A549 (cell line): ENCODE measurements around the gene PTTG1IP. TPM values are rescaled to one million over a fixed set of nuclear protein-coding genes. Genes with fewer than 3 reads are reported as not detected.

Source experiments
- ATAC-seq, 2 experiments: fragments of 200-7000 bp in 1 of 2; fragments of >200 bp in 1 of 2; cut with Nextera tagmentation in 1 of 2; cut with Tn5 transposase in 1 of 2; 3 replicates each; pipeline versions ENCODE4 v1.8.0 to v1.9.1; 2018 to 2020; ENCODE audit warnings: mild to moderate bottlenecking in 1 of 2, moderate library complexity in 1 of 2
- CTCF ChIA-PET: fragments of 300-600 bp; sonication (Branson Sonifier 250); formaldehyde crosslinking; extraction: SDS; loops from one replicate; lab custom pipeline; 2021; ENCODE audit warnings: antibody characterized with exemption, inconsistent platforms; lab: Yijun Ruan, JAX
- POLR2A ChIA-PET: fragments of 350-600 bp; formaldehyde crosslinking; extraction: SDS; loops from one replicate; lab custom pipeline; 2021; ENCODE audit warnings: antibody characterized with exemption, inconsistent platforms; lab: Yijun Ruan, JAX
- DNase-seq, 2 experiments: peaks; one replicate each; pipeline versions ENCODE4 v3.0.0 to v3.0.0-alpha.2; 2011 to 2016; ENCODE audit warnings: low read depth in 1 of 2, low spot score in 1 of 2
- FAIRE-seq: peaks from 2 replicates; lab custom pipeline; 2011; peaks lifted over from hg19 to GRCh38; lab: Jason Lieb, UNC
- H3K27ac ChIP-seq, 2 experiments: fragments of >200 bp; sonication (Bioruptor Twin); formaldehyde crosslinking; 3 replicates each; pipeline ENCODE4 v1.5.1; 2016 to 2017
- H3K4me1 ChIP-seq: fragments of >200 bp; sonication (Bioruptor Twin); formaldehyde crosslinking; 3 replicates; pipeline ENCODE4 v1.6.1; 2016
- H3K4me2 ChIP-seq: fragments of >200 bp; sonication (Bioruptor Twin); formaldehyde crosslinking; 3 replicates; pipeline ENCODE4 v1.6.1; 2016
- H3K4me3 ChIP-seq: fragments of >200 bp; sonication (Bioruptor Twin); formaldehyde crosslinking; 3 replicates; pipeline ENCODE4 v1.5.1; 2016
- H3K9me3 ChIP-seq: fragments of >200 bp; sonication (Bioruptor Twin); formaldehyde crosslinking; 3 replicates; pipeline ENCODE4 v1.6.1; 2016
- ATOH8 ChIP-seq: fragments of 250-450 bp; sonication (Bioruptor Pico); IDR thresholded peaks from 2 replicates; pipeline ENCODE4 v1.5.0; 2020; ENCODE audit warnings: low read depth, mild to moderate bottlenecking, moderate library complexity
- CBX2 ChIP-seq: fragments of 200-600 bp; sonication (generic); IDR thresholded peaks from 2 replicates; pipeline ENCODE4 v1.6.1; 2016; ENCODE audit warnings: low read depth, mild to moderate bottlenecking, borderline replicate concordance
- CBX8 ChIP-seq: fragments of 200-600 bp; sonication (generic); IDR thresholded peaks from 2 replicates; pipeline ENCODE4 v1.6.1; 2016
- CEBPB ChIP-seq, 2 experiments: fragments of >200 bp in 1 of 2; sonication (Bioruptor Twin) in 1 of 2; formaldehyde crosslinking in 1 of 2; IDR thresholded peaks; 2 replicates each; pipeline ENCODE4 v1.6.1; 2012 to 2016
- CHD4 ChIP-seq: fragments of 200-600 bp; sonication (generic); IDR thresholded peaks from 2 replicates; pipeline ENCODE4 v1.6.1; 2016; ENCODE audit warnings: antibody characterized with exemption, mild to moderate bottlenecking, borderline replicate concordance
- CTCF ChIP-seq: fragments of >200 bp; sonication (Bioruptor Twin); formaldehyde crosslinking; IDR thresholded peaks from 3 replicates; pipeline ENCODE4 v1.5.1; 2016
- E2F6 ChIP-seq: IDR thresholded peaks from 2 replicates; pipeline ENCODE4 v1.6.1; 2012; ENCODE audit warnings: low read depth, borderline replicate concordance
- EHMT2 ChIP-seq: fragments of 200-600 bp; sonication (generic); IDR thresholded peaks from 2 replicates; pipeline ENCODE4 v1.6.1; 2016; ENCODE audit warnings: antibody characterized with exemption, low read depth, mild to moderate bottlenecking, moderate library complexity
- EP300 ChIP-seq, 2 experiments: fragments of >200 bp; sonication (Bioruptor Twin); formaldehyde crosslinking; IDR thresholded peaks; 2 replicates in 1 of 2; 3 replicates in 1 of 2; pipeline ENCODE4 v1.6.1; 2016 to 2017
- ESRRA ChIP-seq: fragments of 150-350 bp; IDR thresholded peaks from 2 replicates; pipeline ENCODE4 v1.6.1; 2014; ENCODE audit warnings: mild to moderate bottlenecking, low read length, borderline replicate concordance
- FOSB ChIP-seq: fragments of 250-450 bp; sonication (Bioruptor Pico); IDR thresholded peaks from 2 replicates; pipeline ENCODE4 v1.5.0; 2020; ENCODE audit warnings: mild to moderate bottlenecking, moderate library complexity
- GATA3 ChIP-seq: IDR thresholded peaks from 2 replicates; pipeline ENCODE4 v1.6.1; 2012; ENCODE audit warnings: borderline replicate concordance
- HDAC2 ChIP-seq: fragments of 200-600 bp; sonication (generic); IDR thresholded peaks from 2 replicates; pipeline ENCODE4 v1.6.1; 2016
- HEYL ChIP-seq: fragments of 250-450 bp; sonication (Bioruptor Pico); IDR thresholded peaks from 2 replicates; pipeline ENCODE4 v1.8.0; 2021; ENCODE audit warnings: mild to moderate bottlenecking, moderate library complexity
- HOXA7 ChIP-seq: fragments of 250-450 bp; sonication (Bioruptor Pico); IDR thresholded peaks from 2 replicates; pipeline ENCODE4 v1.5.0; 2020; ENCODE audit warnings: mild to moderate bottlenecking, moderate library complexity
- JUN ChIP-seq, 2 experiments: fragments of >200 bp; sonication (Bioruptor Twin); formaldehyde crosslinking; IDR thresholded peaks; 2 replicates in 1 of 2; 3 replicates in 1 of 2; pipeline ENCODE4 v1.6.1; 2016 to 2017
- KDM5A ChIP-seq: fragments of 200-600 bp; sonication (generic); IDR thresholded peaks from 2 replicates; pipeline ENCODE4 v1.6.1; 2016; ENCODE audit warnings: antibody characterized with exemption, mild to moderate bottlenecking
- MAFK ChIP-seq: fragments of 450-650 bp; IDR thresholded peaks from 2 replicates; pipeline ENCODE4 v1.6.1; 2014; ENCODE audit not compliant: partially characterized antibody
- MYC ChIP-seq: IDR thresholded peaks from 2 replicates; pipeline ENCODE4 v1.6.1; 2012; ENCODE audit warnings: mild to moderate bottlenecking, inconsistent platforms, low read length, improper control_type of control experiment, borderline replicate concordance
- NR3C1 ChIP-seq: fragments of >200 bp; sonication (Bioruptor Twin); formaldehyde crosslinking; IDR thresholded peaks from 3 replicates; pipeline ENCODE4 v1.6.1; 2017
- PHF8 ChIP-seq: fragments of 200-600 bp; sonication (generic); IDR thresholded peaks from 2 replicates; pipeline ENCODE4 v1.6.1; 2016; ENCODE audit warnings: low read depth, mild to moderate bottlenecking, antibody characterized with exemption, moderate library complexity, borderline replicate concordance
- RAD21 ChIP-seq, 2 experiments: fragments of >200 bp in 1 of 2; sonication (Bioruptor Twin) in 1 of 2; formaldehyde crosslinking in 1 of 2; IDR thresholded peaks in 1 of 2; conservative IDR thresholded peaks in 1 of 2; 2 replicates in 1 of 2; 3 replicates in 1 of 2; pipeline ENCODE4 v1.6.1; 2012 to 2018; ENCODE audit warnings: inconsistent platforms in 1 of 2
- RCOR1 ChIP-seq: fragments of 150-350 bp; IDR thresholded peaks from 2 replicates; pipeline ENCODE4 v1.6.1; 2014; ENCODE audit warnings: antibody characterized with exemption, low read length, low read depth
- REST ChIP-seq: fragments of 200-600 bp; sonication (generic); IDR thresholded peaks from 2 replicates; pipeline ENCODE4 v1.6.1; 2016; ENCODE audit warnings: antibody characterized with exemption, mild to moderate bottlenecking, moderate library complexity
- RNF2 ChIP-seq: fragments of 200-600 bp; sonication (generic); IDR thresholded peaks from 2 replicates; pipeline ENCODE4 v1.6.1; 2016; ENCODE audit warnings: low read depth, mild to moderate bottlenecking, antibody characterized with exemption, moderate library complexity, borderline replicate concordance
- SMC3 ChIP-seq: fragments of >200 bp; sonication (Bioruptor Twin); formaldehyde crosslinking; IDR thresholded peaks from 3 replicates; pipeline ENCODE4 v1.6.1; 2018; ENCODE audit warnings: inconsistent platforms
- TFCP2L1 ChIP-seq: fragments of 250-450 bp; sonication (Bioruptor Pico); IDR thresholded peaks from 2 replicates; pipeline ENCODE4 v1.5.0; 2021; ENCODE audit warnings: mild to moderate bottlenecking
- TP53 ChIP-seq: fragments of 250-450 bp; sonication (Bioruptor Pico); IDR thresholded peaks from 2 replicates; pipeline ENCODE4 v1.5.0; 2021; ENCODE audit warnings: mild to moderate bottlenecking, moderate library complexity
- USF2 ChIP-seq: fragments of 450-650 bp; IDR thresholded peaks from 2 replicates; pipeline ENCODE4 v1.6.1; 2014; ENCODE audit warnings: antibody characterized with exemption
- ZC3H11A ChIP-seq: fragments of 450-650 bp; IDR thresholded peaks from 2 replicates; pipeline ENCODE4 v1.6.1; 2014; ENCODE audit warnings: antibody characterized with exemption, mild to moderate bottlenecking
- WGBS: methylation state at CpG from one replicate; pipeline ENCODE4 v1.1.6; 2017; ENCODE audit errors: missing lambda C conversion rate; 5-methylcytosine and 5-hydroxymethylcytosine counted together
- polyA plus RNA-seq, 4 experiments: library from polyadenylated mRNA; depleted of rRNA in 3 of 4; stranded (reverse); fragments of >200 nt; fragmentation: RNase III in 1 of 4; extraction: RNeasy Plus Mini Kit Qiagen cat#74134 plus additional on column Dnase treatment in 1 of 4; gene quantifications; 2 replicates in 3 of 4; 3 replicates in 1 of 4; pipeline ENCODE4 v1.2.3, GENCODE V29; 2011 to 2017

Gene PTTG1IP
- polyA plus RNA-seq, 2 of the 4 experiments (the other 2 are of a cell fraction), result 98.7 to 99.4 TPM

GRCh38 chr21:44813727-44814126 is 59.8 kb downstream of the PTTG1IP start:
- no peak overlapping the region for H3K27ac ChIP-seq
- DNase-seq (no peak), ATAC-seq (no peak), FAIRE-seq (no peak)
- H3K4me1 ChIP-seq, result peaks cover 9% of the 10 kb centered on the region; the same call in 2 of the 3 replicates
- CTCF ChIA-PET, result interaction anchor here (1.2 kb wide), 1 partner anchor 13 kb away, joined by 3 read pairs; no protein-coding TSS in a partner anchor
- H3K4me3 ChIP-seq, result no peak overlapping the region
- 94% methylated on average over 8 of the region's 18 CpGs for WGBS
- no peaks in the 10 kb centered on the region for H3K9me3 ChIP-seq
- TF ChIP-seq EHMT2 (no peak), MYC (no peak), ZC3H11A (no peak), RAD21 (conservative IDR thresholded peaks at IDR 0.05 in 1 of 2, IDR thresholded peaks at IDR 0.05 in 1 of 2) (no peak), EP300 (IDR thresholded peaks at IDR 0.05) (no peak), TP53 (CRISPR knock-in tag) (no peak), CEBPB (IDR thresholded peaks at IDR 0.05) (no peak), HEYL (CRISPR knock-in tag) (no peak), MAFK (no peak), HOXA7 (CRISPR knock-in tag) (no peak), PHF8 (no peak), CBX8 (no peak), HDAC2 (no peak), NR3C1 (no peak), ATOH8 (no peak), JUN (IDR thresholded peaks at IDR 0.05) (no peak), GATA3 (no peak), CTCF (no peak), RCOR1 (no peak), SMC3 (no peak)
- POLR2A ChIA-PET, result interaction anchor here (2.4 kb wide), 1 partner anchor 12 kb away, joined by 7 read pairs; the partner anchor contains the start of gene UBE2G2
- no peak overlapping the region for H3K4me2 ChIP-seq

- WGBS, result 94% methylated on average over 9 of the region's 10 CpGs
- Histone ChIP-seq H3K4me3 (no peak overlapping the region), H3K9me3 (no peaks in the 10 kb centered on the region), H3K4me2 (no peak overlapping the region), H3K4me1 (peaks cover 9% of the 10 kb centered on the region; the same call in 2 of the 3 replicates), H3K27ac (no peak overlapping the region)
- ATAC-seq, result no peak
- DNase-seq, result no peak
- CTCF ChIA-PET, result interaction anchor here (1.1 to 1.2 kb wide), 2 partner anchors 12 to 20 kb away, joined by 3 read pairs; no protein-coding TSS in a partner anchor
- POLR2A ChIA-PET, result no interaction called here
- FAIRE-seq, result no peak
- TF ChIP-seq RNF2 (no peak), KDM5A (no peak), USF2 (no peak), CHD4 (no peak), CBX2 (no peak), RCOR1 (no peak), HOXA7 (CRISPR knock-in tag) (no peak), FOSB (no peak), TFCP2L1 (no peak), EP300 (IDR thresholded peaks at IDR 0.05) (no peak), EHMT2 (no peak), ZC3H11A (no peak), REST (no peak), ATOH8 (no peak), E2F6 (no peak), ESRRA (no peak)
These were observed 60.3 kb downstream of the PTTG1IP start for GRCh38 chr21:44813149-44813548.
